Neural cell (in vitro differentiated cells): ENCODE measurements around the gene CHL1. TPM values are rescaled to one million over a fixed set of nuclear protein-coding genes. Genes with fewer than 3 reads are reported as not detected.

Experiments
- H2AFZ ChIP-seq: fragments of 200-600, 300-800 bp; sonication (generic), shearing (Covaris generic); 2 replicates; pipeline ENCODE4 v1.6.0; 2014; ENCODE audit warnings: low read depth, mild to moderate bottlenecking, antibody characterized with exemption, low read length, moderate library complexity
- H3F3A ChIP-seq: fragments of 200-600 bp; shearing (Covaris generic); 2 replicates; pipeline ENCODE4 v1.6.1; 2016; ENCODE audit warnings: mild to moderate bottlenecking, moderate library complexity, mixed read lengths, antibody characterized with exemption, low read length; ENCODE audit not compliant: insufficient read depth, poor library complexity, severe bottlenecking
- H3K27ac ChIP-seq: fragments of 200-600, 300-800 bp; sonication (generic), shearing (Covaris generic); 2 replicates; pipeline ENCODE4 v1.5.1; 2014; ENCODE audit warnings: mild to moderate bottlenecking, low read length, moderate library complexity
- H3K27me3 ChIP-seq: fragments of 300-800, 200-600 bp; sonication (generic), shearing (Covaris generic); 2 replicates; pipeline ENCODE4 v1.6.0; 2014; ENCODE audit warnings: mild to moderate bottlenecking, low read depth, low read length, moderate library complexity; ENCODE audit not compliant: insufficient read depth
- H3K36me3 ChIP-seq: fragments of 300-800, 200-600 bp; sonication (generic), shearing (Covaris generic); 2 replicates; pipeline ENCODE4 v1.5.1; 2014; ENCODE audit warnings: mild to moderate bottlenecking, antibody characterized with exemption, low read length, moderate library complexity; ENCODE audit not compliant: insufficient read depth
- H3K4me2 ChIP-seq: fragments of 300-800, 200-600 bp; sonication (generic), shearing (Covaris generic); 2 replicates; pipeline ENCODE4 v1.6.0; 2014; ENCODE audit warnings: mild to moderate bottlenecking, low read length
- H3K4me3 ChIP-seq: fragments of 300-800, 200-600 bp; sonication (generic), shearing (Covaris generic); 2 replicates; pipeline ENCODE4 v1.5.1; 2014; ENCODE audit warnings: mild to moderate bottlenecking, low read length, moderate library complexity
- H3K79me2 ChIP-seq: fragments of 200-600 bp; shearing (Covaris generic); replicated peaks from 2 replicates; pipeline ENCODE4 v1.6.0; 2014; ENCODE audit warnings: mild to moderate bottlenecking, low read length, moderate library complexity; ENCODE audit not compliant: insufficient read depth
- H3K9ac ChIP-seq: fragments of 300-800, 200-600 bp; sonication (generic), shearing (Covaris generic); 2 replicates; pipeline ENCODE4 v1.6.1; 2016; ENCODE audit warnings: mild to moderate bottlenecking, low read length, mixed read lengths
- H3K9me2 ChIP-seq: fragments of 200-600 bp; shearing (Covaris generic); 2 replicates; pipeline ENCODE4 v1.6.1; 2016; ENCODE audit warnings: mild to moderate bottlenecking, low read length, mixed read lengths; ENCODE audit not compliant: insufficient read depth
- H3K9me3 ChIP-seq: fragments of 200-600, 300-800 bp; sonication (generic), shearing (Covaris generic); 2 replicates; pipeline ENCODE4 v1.6.1; 2016; ENCODE audit warnings: mild to moderate bottlenecking, mixed run types, low read length, moderate library complexity, mixed read lengths
- H4K20me1 ChIP-seq: fragments of 200-600 bp; shearing (Covaris generic); 2 replicates; pipeline ENCODE4 v1.6.1; 2016; ENCODE audit warnings: mild to moderate bottlenecking, mixed run types; ENCODE audit not compliant: insufficient read depth
- EP300 ChIP-seq: fragments of 450-650 bp; conservative IDR thresholded peaks from 2 replicates; pipeline ENCODE4 v1.6.1; 2014; ENCODE audit warnings: antibody characterized with exemption, mild to moderate bottlenecking, moderate library complexity; ENCODE audit not compliant: poor library complexity, severe bottlenecking
- EZH2 ChIP-seq: fragments of 200-600, 300-800 bp; shearing (Covaris generic), sonication (generic); IDR thresholded peaks from 2 replicates; pipeline ENCODE4 v1.6.1; 2014; ENCODE audit warnings: antibody characterized with exemption, low read length, borderline replicate concordance, mild to moderate bottlenecking; ENCODE audit not compliant: insufficient read depth, poor library complexity, severe bottlenecking
- MXI1 ChIP-seq: fragments of 450-650 bp; conservative IDR thresholded peaks from 2 replicates; pipeline ENCODE4 v1.6.1; 2014; ENCODE audit warnings: antibody characterized with exemption, mild to moderate bottlenecking; ENCODE audit not compliant: poor library complexity, severe bottlenecking
- POLR2AphosphoS5 ChIP-seq: IDR thresholded peaks from 2 replicates; pipeline ENCODE4 v1.6.1; 2012
- RAD21 ChIP-seq: fragments of 450-650 bp; conservative IDR thresholded peaks from 2 replicates; pipeline ENCODE4 v1.6.1; 2014; ENCODE audit warnings: antibody characterized with exemption, mild to moderate bottlenecking, moderate library complexity
- SMC3 ChIP-seq: fragments of 450-650 bp; conservative IDR thresholded peaks from 2 replicates; pipeline ENCODE4 v1.6.1; 2014; ENCODE audit warnings: antibody characterized with exemption, mild to moderate bottlenecking, moderate library complexity; ENCODE audit not compliant: poor library complexity
- TAF1 ChIP-seq: IDR thresholded peaks from 2 replicates; pipeline ENCODE4 v1.6.1; 2012; ENCODE audit warnings: low read depth
- polyA plus RNA-seq: library from polyadenylated mRNA; depleted of rRNA; stranded (reverse); fragments of >200 nt; gene quantifications from 2 replicates; pipeline ENCODE4 v1.2.3, GENCODE V29; 2014
- TF ChIP-seq, protein P1 (sequence below): fragments of 450-650 bp; IDR thresholded peaks from 2 replicates; pipeline ENCODE4 v1.5.1; 2014; ENCODE audit warnings: antibody characterized with exemption, mild to moderate bottlenecking, moderate library complexity; ENCODE audit not compliant: poor library complexity, severe bottlenecking
- TF ChIP-seq, protein P2 (sequence below): IDR thresholded peaks from 2 replicates; pipeline ENCODE4 v1.6.1; 2012; ENCODE audit warnings: borderline replicate concordance

CHL1 gene
- polyA plus RNA-seq, 1 donor from 2014 or later = 199 TPM

DNA sequence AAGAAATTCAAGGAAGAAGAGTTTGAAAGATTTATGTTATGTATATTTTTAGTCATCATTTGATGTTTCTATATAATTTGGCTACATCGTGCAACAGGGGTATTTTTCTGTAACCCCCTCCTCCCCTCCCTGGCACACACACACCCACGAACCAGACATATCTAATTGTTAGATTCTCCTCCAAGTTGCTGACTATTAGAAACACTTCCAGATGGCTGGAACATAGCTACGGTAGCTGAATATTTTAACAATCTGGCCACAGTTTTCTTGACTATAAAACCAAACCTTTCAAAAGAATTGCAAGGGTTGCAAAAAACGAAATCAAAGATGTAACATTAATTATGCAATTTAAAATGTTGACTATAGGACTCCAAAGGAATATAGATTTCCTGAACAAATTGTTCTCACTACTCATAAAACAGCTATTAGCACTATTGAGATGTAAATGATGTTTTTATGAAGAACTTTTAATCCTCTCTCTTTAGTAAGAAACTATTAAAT, 154.4 kb downstream of the CHL1 start:
- H4K20me1 ChIP-seq = no peaks in the 10 kb centered on the region
- H2AFZ ChIP-seq = no peak overlapping the region
- TF ChIP-seq SMC3 (no peak), MXI1 (no peak), EP300 (no peak), POLR2AphosphoS5 (no peak), RAD21 (no peak), TAF1 (no peak), EZH2 (no peak)
- TF ChIP-seq, protein P1, sequence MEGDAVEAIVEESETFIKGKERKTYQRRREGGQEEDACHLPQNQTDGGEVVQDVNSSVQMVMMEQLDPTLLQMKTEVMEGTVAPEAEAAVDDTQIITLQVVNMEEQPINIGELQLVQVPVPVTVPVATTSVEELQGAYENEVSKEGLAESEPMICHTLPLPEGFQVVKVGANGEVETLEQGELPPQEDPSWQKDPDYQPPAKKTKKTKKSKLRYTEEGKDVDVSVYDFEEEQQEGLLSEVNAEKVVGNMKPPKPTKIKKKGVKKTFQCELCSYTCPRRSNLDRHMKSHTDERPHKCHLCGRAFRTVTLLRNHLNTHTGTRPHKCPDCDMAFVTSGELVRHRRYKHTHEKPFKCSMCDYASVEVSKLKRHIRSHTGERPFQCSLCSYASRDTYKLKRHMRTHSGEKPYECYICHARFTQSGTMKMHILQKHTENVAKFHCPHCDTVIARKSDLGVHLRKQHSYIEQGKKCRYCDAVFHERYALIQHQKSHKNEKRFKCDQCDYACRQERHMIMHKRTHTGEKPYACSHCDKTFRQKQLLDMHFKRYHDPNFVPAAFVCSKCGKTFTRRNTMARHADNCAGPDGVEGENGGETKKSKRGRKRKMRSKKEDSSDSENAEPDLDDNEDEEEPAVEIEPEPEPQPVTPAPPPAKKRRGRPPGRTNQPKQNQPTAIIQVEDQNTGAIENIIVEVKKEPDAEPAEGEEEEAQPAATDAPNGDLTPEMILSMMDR = no peak
- TF ChIP-seq, protein P2, sequence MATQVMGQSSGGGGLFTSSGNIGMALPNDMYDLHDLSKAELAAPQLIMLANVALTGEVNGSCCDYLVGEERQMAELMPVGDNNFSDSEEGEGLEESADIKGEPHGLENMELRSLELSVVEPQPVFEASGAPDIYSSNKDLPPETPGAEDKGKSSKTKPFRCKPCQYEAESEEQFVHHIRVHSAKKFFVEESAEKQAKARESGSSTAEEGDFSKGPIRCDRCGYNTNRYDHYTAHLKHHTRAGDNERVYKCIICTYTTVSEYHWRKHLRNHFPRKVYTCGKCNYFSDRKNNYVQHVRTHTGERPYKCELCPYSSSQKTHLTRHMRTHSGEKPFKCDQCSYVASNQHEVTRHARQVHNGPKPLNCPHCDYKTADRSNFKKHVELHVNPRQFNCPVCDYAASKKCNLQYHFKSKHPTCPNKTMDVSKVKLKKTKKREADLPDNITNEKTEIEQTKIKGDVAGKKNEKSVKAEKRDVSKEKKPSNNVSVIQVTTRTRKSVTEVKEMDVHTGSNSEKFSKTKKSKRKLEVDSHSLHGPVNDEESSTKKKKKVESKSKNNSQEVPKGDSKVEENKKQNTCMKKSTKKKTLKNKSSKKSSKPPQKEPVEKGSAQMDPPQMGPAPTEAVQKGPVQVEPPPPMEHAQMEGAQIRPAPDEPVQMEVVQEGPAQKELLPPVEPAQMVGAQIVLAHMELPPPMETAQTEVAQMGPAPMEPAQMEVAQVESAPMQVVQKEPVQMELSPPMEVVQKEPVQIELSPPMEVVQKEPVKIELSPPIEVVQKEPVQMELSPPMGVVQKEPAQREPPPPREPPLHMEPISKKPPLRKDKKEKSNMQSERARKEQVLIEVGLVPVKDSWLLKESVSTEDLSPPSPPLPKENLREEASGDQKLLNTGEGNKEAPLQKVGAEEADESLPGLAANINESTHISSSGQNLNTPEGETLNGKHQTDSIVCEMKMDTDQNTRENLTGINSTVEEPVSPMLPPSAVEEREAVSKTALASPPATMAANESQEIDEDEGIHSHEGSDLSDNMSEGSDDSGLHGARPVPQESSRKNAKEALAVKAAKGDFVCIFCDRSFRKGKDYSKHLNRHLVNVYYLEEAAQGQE = no peak
- no peaks in the 10 kb centered on the region for H3K79me2 ChIP-seq
- H3K27me3 ChIP-seq = no peaks in the 10 kb centered on the region
- H3K9ac ChIP-seq = no peak overlapping the region
- H3K4me2 ChIP-seq = no peak overlapping the region
- H3K9me3 ChIP-seq = no peaks in the 10 kb centered on the region
- H3K36me3 ChIP-seq = peaks cover 5% of the 10 kb centered on the region
- H3F3A ChIP-seq = no peaks in the 10 kb centered on the region
- H3K9me2 ChIP-seq = no peaks in the 10 kb centered on the region
- H3K4me3 ChIP-seq = no peak overlapping the region
- no peak overlapping the region for H3K27ac ChIP-seq

DNA sequence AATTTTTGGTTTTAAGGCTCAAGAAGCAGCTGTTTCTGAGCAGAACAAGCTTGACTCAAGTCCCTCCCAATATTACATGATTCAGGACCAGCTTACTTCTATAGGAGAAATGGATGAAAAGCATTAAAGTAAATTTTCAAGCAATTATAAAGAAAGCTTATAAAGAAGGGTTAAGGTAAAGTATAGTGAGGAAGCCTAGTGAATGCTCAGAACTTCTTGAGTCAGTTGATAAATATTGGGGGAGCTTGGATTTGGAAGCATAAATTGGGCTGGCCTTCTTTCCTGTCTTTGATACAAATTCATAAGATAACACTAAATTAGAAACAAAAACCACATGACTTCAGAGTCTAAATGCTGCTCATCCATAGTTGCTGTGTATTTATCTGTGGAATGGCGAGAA, 156.0 kb downstream of the CHL1 start:
- Histone ChIP-seq H3K9me2 (no peaks in the 10 kb centered on the region), H3K27ac (no peak overlapping the region), H3K27me3 (no peaks in the 10 kb centered on the region), H3K4me2 (no peak overlapping the region), H2AFZ (no peak overlapping the region), H4K20me1 (no peaks in the 10 kb centered on the region), H3K79me2 (no peaks in the 10 kb centered on the region), H3K36me3 (peaks cover 5% of the 10 kb centered on the region), H3F3A (no peaks in the 10 kb centered on the region), H3K9me3 (no peaks in the 10 kb centered on the region), H3K4me3 (no peak overlapping the region), H3K9ac (no peak overlapping the region)
- TF ChIP-seq MXI1 (no peak), EP300 (no peak), POLR2AphosphoS5 (no peak), SMC3 (no peak), TAF1 (no peak)
- TF ChIP-seq, protein P1 = no peak
- TF ChIP-seq, protein P2 = no peak
